Non-pigmented ciliary epithelial cell (primary cell): ENCODE data around the gene OCSTAMP.

Source experiments
- DNase-seq: peaks from one replicate; pipeline ENCODE4 v3.0.0-alpha.2; 2010; ENCODE audit warnings: low read depth

OCSTAMP gene

GRCh38 chr20:46573788-46574584 is 23.5 kb upstream of the OCSTAMP start:
- DNase-seq = no peak

GRCh38 chr20:46573234-46573633 is 22.8 kb upstream of the OCSTAMP start:
- no peak for DNase-seq

- no peak for DNase-seq
These were observed 22.3 kb upstream of the OCSTAMP start for GRCh38 chr20:46572790-46573189.

- DNase-seq = no peak
These were observed 21.7 kb upstream of the OCSTAMP start for GRCh38 chr20:46572153-46572552.

- DNase-seq = no peak
These were observed 21.0 kb upstream of the OCSTAMP start for GRCh38 chr20:46571418-46571817.

GRCh38 chr20:46570956-46571355 is 20.5 kb upstream of the OCSTAMP start:
- no peak for DNase-seq

- no peak for DNase-seq
These were observed 19.5 kb upstream of the OCSTAMP start for GRCh38 chr20:46569961-46570360.

- no peak for DNase-seq
These were observed 18.2 kb upstream of the OCSTAMP start for GRCh38 chr20:46568570-46569129.

GRCh38 chr20:46566125-46566524 is 15.7 kb upstream of the OCSTAMP start:
- no peak for DNase-seq

GRCh38 chr20:46564241-46564957 is 13.9 kb upstream of the OCSTAMP start:
- no peak for DNase-seq

- no peak for DNase-seq
These were observed 13.4 kb upstream of the OCSTAMP start for GRCh38 chr20:46563860-46564221.

GRCh38 chr20:46563170-46563859 is 12.9 kb upstream of the OCSTAMP start:
- DNase-seq = no peak

GRCh38 chr20:46562373-46563169 is 12.1 kb upstream of the OCSTAMP start:
- DNase-seq = peak; percentile 30

GRCh38 chr20:46562009-46562372 is 11.5 kb upstream of the OCSTAMP start:
- no peak for DNase-seq

GRCh38 chr20:46559685-46560440 is 9.4 kb upstream of the OCSTAMP start:
- no peak for DNase-seq

- no peak for DNase-seq
These were observed 8.5 kb upstream of the OCSTAMP start for GRCh38 chr20:46559001-46559400.

GRCh38 chr20:46558511-46558959 is 8.1 kb upstream of the OCSTAMP start:
- DNase-seq = peak; percentile 74

- no peak for DNase-seq
These were observed 6.9 kb upstream of the OCSTAMP start for GRCh38 chr20:46557231-46557956.

- DNase-seq = no peak
These were observed 5.0 kb upstream of the OCSTAMP start for GRCh38 chr20:46555370-46555956.

- DNase-seq = no peak
These were observed 4.4 kb upstream of the OCSTAMP start for GRCh38 chr20:46554828-46555227.
